ENCODE measurements around the gene TNFRSF21. TPM values are rescaled to one million over a fixed set of nuclear protein-coding genes. Genes with fewer than 3 reads are reported as not detected.

The TNFRSF21 gene
- total and polyA plus RNA-seq, 9 of the 15 experiments (the other 6 are each of a cell fraction or from before 2014, with no cell fraction given), result 0.63 to 5.7 (median 2.2) TPM

- TF ChIP-seq RBBP5 (IDR thresholded peaks at IDR 0.05; ENCODE audit: borderline replicate concordance, insufficient read depth, low read length, poor library complexity, severe bottlenecking) (no peak), SMARCA4 (IDR thresholded peaks at IDR 0.05) (no peak)
Observed at GRCh38 chr6:47267301-47267700, 42.4 kb downstream of the TNFRSF21 start (continued).

GRCh38 chr6:47265971-47266370 lies 43.7 kb downstream of the TNFRSF21 start:
- POLR2A ChIA-PET, result no interaction called here
- no peak overlapping the region for H3K9ac ChIP-seq (ENCODE audit: insufficient read depth in 1 of 2, low read depth in 2 of 2, low read length in 2 of 2)
- H3K4me3 ChIP-seq, result no peak overlapping the region
- H4K20me1 ChIP-seq (replicated peaks; ENCODE audit: control insufficient read depth, insufficient read depth, low read length), result no peaks in the 10 kb centered on the region
- no peaks in the 10 kb centered on the region for H3K36me3 ChIP-seq (ENCODE audit: control insufficient read depth, insufficient read depth, low read length)
- H3K9me1 ChIP-seq (ENCODE audit: control insufficient read depth, insufficient read depth, low read length), result peaks cover 4% of the 10 kb centered on the region
- no peaks in the 10 kb centered on the region for H3K9me3 ChIP-seq (replicated peaks; ENCODE audit: control insufficient read depth, insufficient read depth, low read depth, low read length)
- no peak overlapping the region for H2AFZ ChIP-seq (ENCODE audit: low read depth, low read length)
- in situ Hi-C loops (cut with MboI), result no loop called here
- no peaks in the 10 kb centered on the region for H3K4me1 ChIP-seq (replicated peaks in 1 of 2; ENCODE audit: control insufficient read depth in 2 of 2, insufficient read depth in 2 of 2, low read length in 2 of 2)
- WGBS (ENCODE audit: insufficient coverage, low coverage, missing lambda C conversion rate), result 5% methylated on average over 2 of the region's 2 CpGs
- no peaks in the 10 kb centered on the region for H3K79me2 ChIP-seq (ENCODE audit: control insufficient read depth, insufficient read depth, low read length)
- H3K27ac ChIP-seq (ENCODE audit: extremely low read depth, low read depth, low read length), result no peak overlapping the region
- H3K27me3 ChIP-seq (ENCODE audit: control insufficient read depth in 2 of 2, insufficient read depth in 2 of 2, low read length in 2 of 2), result no peaks in the 10 kb centered on the region; a peak in 1 of 5 replicates
- no peak for DNase-seq (ENCODE audit: extremely low read depth in 1 of 4, low spot score in 3 of 4)
- ATAC-seq, result no peak
- no peak for FAIRE-seq
- intact Hi-C loops (cut with micrococcal nuclease), result no loop called here
- CTCF ChIA-PET (ENCODE audit: low intra/inter-chr PET ratio), result no interaction called here
- no TSS peak for BruUV-seq (replicated peaks)
- H3K4me2 ChIP-seq (ENCODE audit: insufficient read depth, low read length), result no peak overlapping the region
- TF ChIP-seq KLF1 (tag; IDR thresholded peaks at IDR 0.05) (no peak), ZBED1 (IDR thresholded peaks at IDR 0.05) (no peak), MAFG (tag; conservative IDR thresholded peaks at IDR 0.05) (no peak), MLX (CRISPR knock-in tag; conservative IDR thresholded peaks at IDR 0.05) (no peak), POU5F1 (IDR thresholded peaks at IDR 0.05; ENCODE audit: borderline replicate concordance, low read depth, low read length, partially characterized antibody) (no peak), PHTF2 (CRISPR knock-in tag; IDR thresholded peaks at IDR 0.05) (no peak), ZNF318 (IDR thresholded peaks at IDR 0.05; ENCODE audit: borderline replicate concordance in 1 of 2, low read depth in 1 of 2) (no peak), DPF2 (IDR thresholded peaks at IDR 0.05) (no peak), MXI1 (IDR thresholded peaks at IDR 0.05; ENCODE audit: low read depth, low read length) (no peak), SNAPC5 (CRISPR knock-in tag; IDR thresholded peaks at IDR 0.05) (no peak), TAL1 (IDR thresholded peaks at IDR 0.05) (no peak)
